ENCODE data around the gene HSPG2. TPM values are rescaled to one million over a fixed set of nuclear protein-coding genes. Genes with fewer than 3 reads are reported as not detected.

Gene HSPG2
- total and polyA plus RNA-seq, 2 experiments from 2014 or later, result 62.3 to 193 TPM

GRCh38 chr1:21836010-21836409 is 101.1 kb downstream of the HSPG2 start:
- no peaks in the 10 kb centered on the region for H3K9me3 ChIP-seq (ENCODE audit: low read depth)
- DNase-seq (ENCODE audit: low read depth in 1 of 2, low spot score in 1 of 2), result no peak

GRCh38 chr1:21834666-21835065 is 102.4 kb downstream of the HSPG2 start:
- no peak for DNase-seq (ENCODE audit: low read depth in 1 of 2, low spot score in 1 of 2)
- no peak overlapping the region for H3K4me3 ChIP-seq
- peaks cover 49% of the 10 kb centered on the region for H3K36me3 ChIP-seq
- H3K4me1 ChIP-seq (ENCODE audit: low read depth), result no peaks in the 10 kb centered on the region
- TF ChIP-seq CTCF (IDR thresholded peaks at IDR 0.05; ENCODE audit: low read depth, low read length), result no peak
- no peak overlapping the region for H3K27ac ChIP-seq
- H3K27me3 ChIP-seq, result no peaks in the 10 kb centered on the region
- H3K9me3 ChIP-seq (ENCODE audit: low read depth), result no peaks in the 10 kb centered on the region

More at GRCh38 chr1:21836010-21836409, 101.1 kb downstream of the HSPG2 start:
- H3K36me3 ChIP-seq, result peaks cover 44% of the 10 kb centered on the region
- no peaks in the 10 kb centered on the region for H3K27me3 ChIP-seq
- no peaks in the 10 kb centered on the region for H3K4me1 ChIP-seq (ENCODE audit: low read depth)
- H3K27ac ChIP-seq, result no peak overlapping the region
- TF ChIP-seq CTCF (IDR thresholded peaks at IDR 0.05; ENCODE audit: low read depth, low read length), result no peak
- no peak overlapping the region for H3K4me3 ChIP-seq

GRCh38 chr1:21834094-21834493 is 103.0 kb downstream of the HSPG2 start:
- Histone ChIP-seq H3K4me1 (ENCODE audit: low read depth) (no peaks in the 10 kb centered on the region), H3K27me3 (no peaks in the 10 kb centered on the region), H3K27ac (no peak overlapping the region), H3K36me3 (peaks cover 51% of the 10 kb centered on the region), H3K9me3 (ENCODE audit: low read depth) (no peaks in the 10 kb centered on the region), H3K4me3 (no peak overlapping the region)
- TF ChIP-seq CTCF (IDR thresholded peaks at IDR 0.05; ENCODE audit: low read depth, low read length), result no peak
- DNase-seq (ENCODE audit: low read depth in 1 of 2, low spot score in 1 of 2), result no peak

- Histone ChIP-seq H3K4me1 (ENCODE audit: low read depth) (no peaks in the 10 kb centered on the region), H3K36me3 (peaks cover 56% of the 10 kb centered on the region), H3K27me3 (no peaks in the 10 kb centered on the region), H3K27ac (no peak overlapping the region), H3K9me3 (ENCODE audit: low read depth) (no peaks in the 10 kb centered on the region), H3K4me3 (no peak overlapping the region)
- no peak for TF ChIP-seq CTCF (IDR thresholded peaks at IDR 0.05; ENCODE audit: low read depth, low read length)
- DNase-seq (ENCODE audit: low read depth in 1 of 2, low spot score in 1 of 2), result no peak
Observed at GRCh38 chr1:21833392-21833976, 103.6 kb downstream of the HSPG2 start.

GRCh38 chr1:21831454-21831970 is 105.6 kb downstream of the HSPG2 start:
- TF ChIP-seq CTCF (IDR thresholded peaks at IDR 0.05; ENCODE audit: low read depth, low read length), result no peak
- no peak overlapping the region for H3K4me3 ChIP-seq
- H3K36me3 ChIP-seq, result peaks cover 66% of the 10 kb centered on the region
- H3K27ac ChIP-seq, result no peak overlapping the region
- no peaks in the 10 kb centered on the region for H3K9me3 ChIP-seq (ENCODE audit: low read depth)
- H3K4me1 ChIP-seq (ENCODE audit: low read depth), result no peaks in the 10 kb centered on the region
- DNase-seq (ENCODE audit: low read depth in 1 of 2, low spot score in 1 of 2), result no peak
- H3K27me3 ChIP-seq, result no peaks in the 10 kb centered on the region

Data from cardiac muscle cell (in vitro differentiated cells and primary cell).